T-helper 9 cell (primary cell): Measurements from ENCODE around the gene ORC6.

ENCODE experiments used
- DNase-seq: peaks from one replicate; pipeline ENCODE4 v3.0.0-alpha.2; 2020

ORC6 gene

GRCh38 chr16:46733319-46733830 lies 43.9 kb downstream of the ORC6 start:
- DNase-seq, result no peak

- DNase-seq, result no peak
Measured at GRCh38 chr16:46736695-46737094, 47.2 kb downstream of the ORC6 start.

GRCh38 chr16:46737621-46738214 lies 48.3 kb downstream of the ORC6 start:
- DNase-seq, result no peak

GRCh38 chr16:46739934-46740333 lies 50.5 kb downstream of the ORC6 start:
- DNase-seq, result no peak

- DNase-seq, result no peak
Measured at GRCh38 chr16:46743232-46743719, 53.8 kb downstream of the ORC6 start.

- no peak for DNase-seq
Measured at GRCh38 chr16:46745617-46746016, 56.2 kb downstream of the ORC6 start.

GRCh38 chr16:46746821-46747776 lies 57.6 kb downstream of the ORC6 start:
- no peak for DNase-seq
